GM12891 (cell line): ENCODE measurements around the gene PRDM16.

ENCODE experiments used
- DNase-seq: peaks from one replicate; pipeline ENCODE4 v3.0.0; 2011; ENCODE audit warnings: low spot score; ENCODE audit not compliant: insufficient read length
- FAIRE-seq: peaks from 2 replicates; lab custom pipeline; 2011; peaks lifted over from hg19 to GRCh38; lab: Jason Lieb, UNC
- PAX5 ChIP-seq: IDR thresholded peaks from 2 replicates; pipeline ENCODE4 v1.6.1; 2011; ENCODE audit warnings: low read length, moderate library complexity, mild to moderate bottlenecking; ENCODE audit not compliant: insufficient read depth, severe bottlenecking
- POLR2A ChIP-seq: IDR thresholded peaks from 2 replicates; pipeline ENCODE4 v1.6.1; 2011; ENCODE audit warnings: low read depth, low read length, control low read depth
- POLR2AphosphoS5 ChIP-seq: IDR thresholded peaks from 2 replicates; pipeline ENCODE4 v1.6.1; 2011; ENCODE audit warnings: low read depth, low read length, control low read depth
- POU2F2 ChIP-seq: IDR thresholded peaks from 2 replicates; pipeline ENCODE4 v1.6.1; 2011; ENCODE audit warnings: low read depth, mild to moderate bottlenecking, control low read depth, low read length, moderate library complexity
- SPI1 ChIP-seq: IDR thresholded peaks from 2 replicates; pipeline ENCODE4 v1.6.1; 2011; ENCODE audit warnings: low read depth, low read length, control low read depth
- TAF1 ChIP-seq: IDR thresholded peaks from 2 replicates; pipeline ENCODE4 v1.6.1; 2011; ENCODE audit warnings: low read depth, low read length, control low read depth

PRDM16 gene

DNA sequence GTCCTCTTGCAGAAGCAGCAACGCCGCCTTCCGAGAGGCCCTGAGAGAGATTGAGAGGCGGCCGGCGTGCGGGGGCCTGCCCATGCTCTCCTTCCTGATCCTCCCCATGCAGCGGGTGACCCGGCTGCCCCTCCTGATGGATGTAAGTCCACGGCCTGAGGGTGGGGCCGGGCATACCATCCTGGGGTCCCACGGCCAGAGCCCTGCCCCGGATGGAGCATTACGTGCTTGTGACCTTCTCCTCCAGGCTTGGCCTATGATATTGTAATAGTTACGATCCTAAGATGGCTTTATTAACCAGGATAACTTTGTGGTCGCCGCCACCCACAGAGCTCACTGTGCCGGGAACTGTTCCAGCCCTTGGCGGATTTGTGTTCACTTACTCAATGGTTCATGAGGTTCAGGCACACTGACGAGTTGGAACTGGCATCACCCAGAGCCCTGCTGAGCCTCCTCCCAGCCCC, 404.4 kb downstream of the PRDM16 start:
- FAIRE-seq, result no peak
- TF ChIP-seq SPI1 (no peak), POU2F2 (no peak), PAX5 (no peak), TAF1 (no peak), POLR2AphosphoS5 (no peak), POLR2A (no peak)
- no peak for DNase-seq

DNA sequence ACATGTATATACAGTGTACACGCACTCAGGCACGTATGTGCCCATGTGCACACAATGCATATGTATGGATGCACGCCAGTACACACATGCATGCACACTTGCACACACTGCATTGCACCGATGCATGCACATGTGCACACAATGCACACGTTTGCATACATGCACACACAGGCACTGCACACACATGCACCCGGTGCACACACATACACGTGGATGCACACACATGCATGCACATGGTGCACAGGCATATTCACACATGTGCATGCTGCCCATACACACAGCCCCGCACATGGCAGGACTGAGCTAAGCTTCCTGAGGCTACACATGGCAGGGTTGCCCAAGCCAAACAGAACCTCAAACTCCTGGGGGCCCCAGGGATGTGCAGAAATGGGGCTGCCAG, 405.0 kb downstream of the PRDM16 start:
- DNase-seq, result no peak
- no peak for TF ChIP-seq POU2F2
- TF ChIP-seq PAX5, result no peak
- TF ChIP-seq POLR2AphosphoS5, result no peak
- no peak for TF ChIP-seq SPI1
- TF ChIP-seq TAF1, result no peak
- no peak for TF ChIP-seq POLR2A
- peak; percentile 28 for FAIRE-seq

GRCh38 chr1:3474421-3474820, 405.4 kb downstream of the PRDM16 start:
- DNase-seq (no peak), FAIRE-seq (no peak)
- TF ChIP-seq POLR2A, result no peak
- no peak for TF ChIP-seq SPI1
- no peak for TF ChIP-seq POLR2AphosphoS5
- no peak for TF ChIP-seq PAX5
- TF ChIP-seq TAF1, result no peak
- no peak for TF ChIP-seq POU2F2

GRCh38 chr1:3475839-3476573, 407.0 kb downstream of the PRDM16 start:
- TF ChIP-seq POU2F2 (no peak), TAF1 (no peak), PAX5 (no peak), SPI1 (no peak), POLR2A (no peak), POLR2AphosphoS5 (no peak)
- no peak for DNase-seq
- FAIRE-seq, result no peak

GRCh38 chr1:3476666-3477065, 407.7 kb downstream of the PRDM16 start:
- TF ChIP-seq TAF1, result no peak
- no peak for FAIRE-seq

DNA sequence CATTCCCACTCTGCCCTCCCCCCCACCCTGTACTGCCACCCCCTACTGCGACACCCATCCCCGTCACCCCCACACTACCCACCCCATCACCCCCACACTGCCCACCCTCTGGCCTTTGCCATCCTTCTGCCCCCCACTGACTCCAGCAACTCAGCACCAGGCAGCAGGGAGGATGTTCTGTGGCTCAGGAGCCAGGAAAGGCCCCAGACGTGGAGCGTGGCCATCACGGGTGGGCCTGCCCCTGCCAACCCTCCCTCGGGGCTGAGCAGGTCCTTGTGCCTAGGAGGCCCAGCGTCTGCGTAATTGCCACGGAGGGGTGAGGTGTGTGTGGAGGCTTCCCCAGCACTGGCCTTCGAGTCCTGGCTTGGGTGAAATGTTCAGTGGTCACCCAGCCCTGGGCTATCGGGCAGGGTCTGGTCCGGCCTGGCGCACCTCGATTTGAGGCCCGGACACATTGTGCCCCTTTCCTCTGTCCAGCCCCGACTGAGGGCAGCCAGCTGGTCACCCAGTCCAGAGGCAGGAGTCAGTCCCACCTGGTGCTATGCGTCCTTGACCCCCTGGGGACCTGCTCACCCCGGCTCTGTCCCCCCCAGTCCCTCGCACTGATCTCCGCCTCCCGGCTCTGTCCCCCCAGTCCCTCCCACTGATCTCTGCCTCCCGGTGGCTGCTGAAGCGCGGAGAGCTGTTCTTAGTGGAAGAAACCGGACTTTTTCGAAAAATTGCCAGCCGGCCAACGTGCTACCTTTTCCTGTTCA, 408.4 kb downstream of the PRDM16 start:
- DNase-seq (peak; percentile 64), FAIRE-seq (no peak)
- TF ChIP-seq PAX5, result no peak
- no peak for TF ChIP-seq POLR2AphosphoS5
- TF ChIP-seq POLR2A, result no peak
- no peak for TF ChIP-seq TAF1
- no peak for TF ChIP-seq POU2F2
- TF ChIP-seq SPI1, result no peak

More at GRCh38 chr1:3476666-3477065, 407.7 kb downstream of the PRDM16 start:
- DNase-seq, result no peak

DNA sequence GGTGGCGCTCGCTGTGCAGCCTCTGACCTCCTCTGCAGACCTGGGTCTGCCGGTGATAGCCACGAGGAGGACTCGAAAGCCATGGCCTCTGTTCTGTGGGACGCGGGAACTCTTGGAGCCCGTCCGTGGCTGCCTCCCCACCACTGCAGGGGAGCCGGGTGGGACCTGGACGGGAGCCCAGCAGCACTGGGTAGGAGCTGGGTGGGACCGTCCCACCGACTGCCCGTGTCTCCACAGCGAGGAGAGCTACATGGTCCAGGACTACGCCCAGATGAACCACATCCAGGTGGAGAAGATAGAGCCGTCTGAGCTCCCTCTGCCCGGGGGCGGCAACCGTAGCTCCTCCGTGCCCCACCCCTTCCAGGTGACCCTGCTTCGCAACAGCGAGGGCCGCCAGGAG, 409.2 kb downstream of the PRDM16 start:
- no peak for DNase-seq
- no peak for FAIRE-seq
- no peak for TF ChIP-seq POLR2A
- TF ChIP-seq POU2F2, result no peak
- no peak for TF ChIP-seq TAF1
- TF ChIP-seq PAX5, result no peak
- TF ChIP-seq POLR2AphosphoS5, result no peak
- TF ChIP-seq SPI1, result no peak

- FAIRE-seq, result no peak
- DNase-seq, result no peak
- TF ChIP-seq POLR2AphosphoS5 (no peak), POLR2A (no peak), POU2F2 (no peak), PAX5 (no peak), SPI1 (no peak), TAF1 (no peak)
Measured at GRCh38 chr1:3479511-3480368, 410.7 kb downstream of the PRDM16 start.

DNA sequence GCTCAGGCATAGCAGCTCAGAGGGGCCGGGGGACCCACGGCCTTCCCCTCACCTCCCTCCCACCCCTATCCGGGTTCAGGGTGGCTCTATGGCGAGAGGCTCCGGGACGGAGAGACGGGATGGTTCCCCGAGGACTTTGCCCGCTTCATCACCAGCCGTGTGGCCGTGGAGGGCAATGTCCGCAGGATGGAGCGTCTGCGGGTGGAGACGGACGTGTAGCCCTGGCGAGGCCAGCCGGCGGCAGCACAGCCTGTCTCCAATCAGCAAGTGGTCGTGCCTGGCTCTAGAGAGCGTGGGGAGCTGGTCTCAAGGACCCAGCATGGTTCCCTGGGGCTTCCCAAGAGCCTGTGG, 411.3 kb downstream of the PRDM16 start:
- no peak for FAIRE-seq
- TF ChIP-seq SPI1 (no peak), PAX5 (no peak), POLR2AphosphoS5 (no peak), POLR2A (no peak), TAF1 (no peak), POU2F2 (no peak)
- no peak for DNase-seq
